Endothelial cell of umbilical vein (primary cell): ENCODE results near the gene ACTR1A. TPM values are rescaled to one million over a fixed set of nuclear protein-coding genes. Genes with fewer than 3 reads are reported as not detected.

Source experiments
- BruUV-seq: library from RNA; stranded (reverse); fragments of 400-500 nt; replicated peaks from 2 replicates; lab custom pipeline; 2021; lab: Mats Ljungman, UMichigan
- CTCF ChIA-PET: fragments of 300-600, 350-600 bp; sonication (Branson Sonifier 250); formaldehyde crosslinking; loops from one replicate; lab custom pipeline; 2021; ENCODE audit warnings: antibody characterized with exemption, inconsistent platforms; lab: Charles Lee
- POLR2A ChIA-PET: fragments of 300-600, 350-600 bp; sonication (Branson Sonifier 250); formaldehyde crosslinking; loops from one replicate; lab custom pipeline; 2021; ENCODE audit warnings: antibody characterized with exemption, inconsistent platforms; lab: Charles Lee
- DNase-seq: peaks from one replicate; pipeline ENCODE4 v3.0.0-alpha.2; 2011; ENCODE audit warnings: low read depth, low spot score
- FAIRE-seq: peaks from 2 replicates; lab custom pipeline; 2011; peaks lifted over from hg19 to GRCh38; lab: Jason Lieb, UNC
- H2AFZ ChIP-seq: 2 replicates; pipeline ENCODE4 v1.6.0; 2012; ENCODE audit warnings: low read depth, low read length, control low read depth, inconsistent platforms
- H3K27ac ChIP-seq: 2 replicates; pipeline ENCODE4 v1.5.1; 2011; ENCODE audit warnings: low read depth, mild to moderate bottlenecking, control low read depth, low read length, moderate library complexity; ENCODE audit not compliant: insufficient read depth
- H3K27me3 ChIP-seq, 2 experiments: 2 replicates each; pipeline versions ENCODE4 v1.6.0 to v1.6.1; 2011; ENCODE audit warnings: low read length in 2 of 2, mixed read lengths in 1 of 2; ENCODE audit not compliant: control insufficient read depth in 2 of 2, insufficient read depth in 2 of 2
- H3K36me3 ChIP-seq, 2 experiments: 2 replicates in 1 of 2; 3 replicates in 1 of 2; pipeline ENCODE4 v1.5.1; 2011; ENCODE audit warnings: low read length in 2 of 2, mild to moderate bottlenecking in 1 of 2, moderate library complexity in 1 of 2; ENCODE audit not compliant: control insufficient read depth in 2 of 2, insufficient read depth in 2 of 2; ENCODE audit errors: extremely low read depth in 1 of 2
- H3K4me1 ChIP-seq: 3 replicates; pipeline ENCODE4 v1.5.1; 2011; ENCODE audit warnings: mild to moderate bottlenecking, low read length; ENCODE audit not compliant: control insufficient read depth, insufficient read depth; ENCODE audit errors: extremely low read depth
- H3K4me2 ChIP-seq: 2 replicates; pipeline ENCODE4 v1.6.1; 2011; ENCODE audit warnings: low read length, control low read depth, mixed read lengths; ENCODE audit not compliant: insufficient read depth
- H3K4me3 ChIP-seq, 3 experiments: fragments of 200-600 bp in 1 of 3; sonication (generic), shearing (Covaris generic) in 1 of 3; replicated peaks in 1 of 3; 2 replicates each; pipeline ENCODE4 v1.5.1; 2011 to 2016; ENCODE audit warnings: control low read depth in 3 of 3, low read length in 3 of 3, mild to moderate bottlenecking in 2 of 3, inconsistent platforms in 1 of 3, low read depth in 1 of 3, moderate library complexity in 1 of 3; ENCODE audit not compliant: insufficient read depth in 1 of 3
- H3K79me2 ChIP-seq: 2 replicates; pipeline ENCODE4 v1.6.0; 2012; ENCODE audit warnings: low read length, inconsistent platforms; ENCODE audit not compliant: control insufficient read depth, insufficient read depth
- H3K9ac ChIP-seq: replicated peaks from 2 replicates; pipeline ENCODE3; 2011; ENCODE audit warnings: low read length, control low read depth; ENCODE audit not compliant: insufficient read depth; ENCODE audit errors: extremely low read depth
- H3K9me1 ChIP-seq: replicated peaks from 3 replicates; pipeline ENCODE4 v1.6.0; 2011; ENCODE audit warnings: mild to moderate bottlenecking, low read length; ENCODE audit not compliant: control insufficient read depth, insufficient read depth; ENCODE audit errors: extremely low read depth
- H3K9me3 ChIP-seq: replicated peaks from 2 replicates; pipeline ENCODE4 v1.5.1; 2012; ENCODE audit warnings: low read length, inconsistent platforms; ENCODE audit not compliant: control insufficient read depth, insufficient read depth
- H4K20me1 ChIP-seq: replicated peaks from 2 replicates; pipeline ENCODE3; 2011; ENCODE audit warnings: mild to moderate bottlenecking, low read length; ENCODE audit not compliant: control insufficient read depth, insufficient read depth; ENCODE audit errors: extremely low read depth
- CTCF ChIP-seq, 2 donors: IDR thresholded peaks; 1 replicate in 1 of 2; 2 replicates in 1 of 2; pipeline ENCODE4 v1.5.1; 2011; ENCODE audit warnings: low read length in 2 of 2, mild to moderate bottlenecking in 2 of 2, moderate library complexity in 2 of 2, control low read depth in 1 of 2, inconsistent platforms in 1 of 2, low read depth in 1 of 2; ENCODE audit not compliant: insufficient read depth in 1 of 2; ENCODE audit errors: extremely low read depth in 1 of 2
- EZH2 ChIP-seq: IDR thresholded peaks from 2 replicates; pipeline ENCODE4 v1.6.1; 2012; ENCODE audit warnings: borderline replicate concordance, low read depth, mild to moderate bottlenecking, moderate library complexity, low read length, inconsistent platforms; ENCODE audit not compliant: severe bottlenecking
- FOS ChIP-seq: IDR thresholded peaks from 2 replicates; pipeline ENCODE4 v1.6.1; 2011; ENCODE audit warnings: mild to moderate bottlenecking, low read length, moderate library complexity, borderline replicate concordance; ENCODE audit not compliant: insufficient read depth
- GATA2 ChIP-seq: IDR thresholded peaks from 2 replicates; pipeline ENCODE4 v1.7.0; 2011; ENCODE audit warnings: low read depth, mild to moderate bottlenecking, moderate library complexity, mixed read lengths, low read length; ENCODE audit not compliant: insufficient read length, insufficient read depth
- JUN ChIP-seq: IDR thresholded peaks from 2 replicates; pipeline ENCODE4 v1.6.1; 2011; ENCODE audit warnings: borderline replicate concordance, low read depth; ENCODE audit not compliant: insufficient read length, insufficient read depth
- MAX ChIP-seq: IDR thresholded peaks from 2 replicates; pipeline ENCODE4 v1.6.1; 2011; ENCODE audit not compliant: insufficient read depth, insufficient read length
- MYC ChIP-seq: IDR thresholded peaks from one replicate; pipeline ENCODE4 v1.6.1; 2011; ENCODE audit warnings: mild to moderate bottlenecking, low read depth, low read length
- POLR2A ChIP-seq: IDR thresholded peaks from 2 replicates; pipeline ENCODE4 v1.6.1; 2012; ENCODE audit warnings: low read depth, mild to moderate bottlenecking, control low read depth, low read length
- POLR2AphosphoS5 ChIP-seq: IDR thresholded peaks from 2 replicates; pipeline ENCODE4 v1.6.1; 2012; ENCODE audit warnings: low read depth, mild to moderate bottlenecking, control low read depth, low read length, moderate library complexity; ENCODE audit not compliant: insufficient read depth
- dilution Hi-C: fragments of 300-500 bp; cut with MboI; formaldehyde crosslinking; loops from one replicate; pipeline ENCODE4 v1.15.0; 2019; ENCODE audit warnings: low sequenced_read_pairs; ENCODE audit not compliant: extremely low pct_ligation_motif_present
- intact Hi-C: fragments of 100-400 bp; cut with micrococcal nuclease; formaldehyde crosslinking; loops from one replicate; pipeline ENCODE4 v1.10.0; 2022
- polyA plus RNA-seq, 4 experiments: library from polyadenylated mRNA; depleted of rRNA in 3 of 4; stranded (reverse) in 3 of 4; unstranded in 1 of 4; fragments of >200 nt; gene quantifications; 2 replicates each; pipeline versions ENCODE4 v1.2.1 to v1.2.3, GENCODE V29; 2011 to 2012; ENCODE audit warnings: missing spikeins in 1 of 4
- total RNA-seq: library from RNA; stranded (reverse); gene quantifications from 2 replicates; pipeline ENCODE4 v1.2.3, GENCODE V29; 2021

ACTR1A gene
- total and polyA plus RNA-seq, 2 donors (not counting 3 experiments of a cell fraction or from before 2014, with no cell fraction given): 155 to 164 TPM

GRCh38 chr10:102473445-102474331, 28.8 kb downstream of the ACTR1A start:
- no peak for TF ChIP-seq FOS
- no peak for TF ChIP-seq CTCF (IDR thresholded peaks at IDR 0.05; ENCODE audit: extremely low read depth in 1 of 2, insufficient read depth in 1 of 2, low read depth in 1 of 2, low read length in 2 of 2)
- TF ChIP-seq GATA2: no peak
- TF ChIP-seq JUN: no peak
- no peak for TF ChIP-seq MYC
- no peak for TF ChIP-seq POLR2AphosphoS5
- TF ChIP-seq EZH2: no peak
- no peak for TF ChIP-seq POLR2A
- no peak for TF ChIP-seq MAX
- H3K36me3 ChIP-seq: no peaks in the 10 kb centered on the region
- no peak overlapping the region for H2AFZ ChIP-seq
- DNase-seq: no peak
- no peaks in the 10 kb centered on the region for H3K9me3 ChIP-seq
- no peak overlapping the region for H3K4me2 ChIP-seq
- dilution Hi-C loops: no loop called here
- H3K27ac ChIP-seq: no peak overlapping the region
- ChIA-PET POLR2A (no interaction called here), CTCF (interaction anchor here (0.9 to 1.0 kb wide), 2 partner anchors 110 to 304 kb away, joined by 4 to 5 read pairs; no protein-coding TSS in a partner anchor)
- H4K20me1 ChIP-seq: no peaks in the 10 kb centered on the region
- H3K4me3 ChIP-seq: no peak overlapping the region
- H3K4me1 ChIP-seq: no peaks in the 10 kb centered on the region
- intact Hi-C loops: no loop called here
- BruUV-seq: TSS peak; percentile 1
- H3K9ac ChIP-seq: no peak overlapping the region
- no peaks in the 10 kb centered on the region for H3K9me1 ChIP-seq
- no peaks in the 10 kb centered on the region for H3K27me3 ChIP-seq
- H3K79me2 ChIP-seq: no peaks in the 10 kb centered on the region
- no peak for FAIRE-seq
